ENCODE results near the gene INA.
"Not testable (repeated sequence)": the region's sequence is repeated elsewhere in the genome, so short reads cannot be mapped to it uniquely, and the experiment has no call there.

The INA gene

DNA sequence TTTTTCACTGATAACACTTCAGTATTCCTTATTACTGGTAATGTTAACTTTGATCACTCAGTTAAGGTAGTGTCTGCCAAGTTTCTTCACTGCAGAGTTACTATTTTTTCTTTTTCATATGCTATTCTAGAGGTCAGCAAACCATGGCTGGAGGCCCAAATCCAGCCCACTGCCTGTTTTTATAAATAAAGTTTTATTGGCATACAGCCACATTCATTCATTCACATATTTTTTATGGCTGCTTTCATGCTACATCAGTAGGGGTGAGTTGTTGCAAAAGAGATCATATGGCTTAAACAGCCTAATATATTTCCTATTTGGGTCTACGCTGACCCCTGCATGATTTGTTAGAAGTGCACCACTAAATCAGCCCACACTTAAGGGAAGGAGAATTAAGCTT is 20.3 kb upstream of the INA start:
- FAIRE-seq (no peak), DNase-seq (ENCODE audit: insufficient read length, low spot score) (no peak)
- TF ChIP-seq, protein P1, sequence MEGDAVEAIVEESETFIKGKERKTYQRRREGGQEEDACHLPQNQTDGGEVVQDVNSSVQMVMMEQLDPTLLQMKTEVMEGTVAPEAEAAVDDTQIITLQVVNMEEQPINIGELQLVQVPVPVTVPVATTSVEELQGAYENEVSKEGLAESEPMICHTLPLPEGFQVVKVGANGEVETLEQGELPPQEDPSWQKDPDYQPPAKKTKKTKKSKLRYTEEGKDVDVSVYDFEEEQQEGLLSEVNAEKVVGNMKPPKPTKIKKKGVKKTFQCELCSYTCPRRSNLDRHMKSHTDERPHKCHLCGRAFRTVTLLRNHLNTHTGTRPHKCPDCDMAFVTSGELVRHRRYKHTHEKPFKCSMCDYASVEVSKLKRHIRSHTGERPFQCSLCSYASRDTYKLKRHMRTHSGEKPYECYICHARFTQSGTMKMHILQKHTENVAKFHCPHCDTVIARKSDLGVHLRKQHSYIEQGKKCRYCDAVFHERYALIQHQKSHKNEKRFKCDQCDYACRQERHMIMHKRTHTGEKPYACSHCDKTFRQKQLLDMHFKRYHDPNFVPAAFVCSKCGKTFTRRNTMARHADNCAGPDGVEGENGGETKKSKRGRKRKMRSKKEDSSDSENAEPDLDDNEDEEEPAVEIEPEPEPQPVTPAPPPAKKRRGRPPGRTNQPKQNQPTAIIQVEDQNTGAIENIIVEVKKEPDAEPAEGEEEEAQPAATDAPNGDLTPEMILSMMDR (IDR thresholded peaks at IDR 0.05; ENCODE audit: insufficient read depth, missing control alignments), result no peak

DNA sequence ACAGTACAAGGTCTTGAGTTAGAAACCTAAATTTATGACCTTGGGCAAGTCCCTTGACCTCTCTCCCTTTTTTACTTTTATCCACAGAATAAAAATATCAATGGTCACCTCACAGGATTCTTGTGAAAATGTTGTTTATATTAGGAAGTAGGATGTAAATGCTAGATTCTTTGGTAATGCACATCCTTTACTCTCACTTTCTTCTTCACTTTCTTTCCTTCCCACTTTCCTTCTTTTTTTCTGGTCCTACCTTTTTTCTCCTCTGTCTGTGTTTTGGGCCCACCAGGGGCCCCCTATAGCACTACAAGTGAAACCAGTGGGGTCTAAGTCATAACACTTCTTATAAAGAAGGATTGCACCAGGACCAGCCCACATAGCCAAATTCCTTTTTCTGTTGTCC is 19.1 kb upstream of the INA start:
- DNase-seq (ENCODE audit: insufficient read length, low spot score) (no peak), FAIRE-seq (no peak)
- TF ChIP-seq, protein P1 (IDR thresholded peaks at IDR 0.05; ENCODE audit: insufficient read depth, missing control alignments), result no peak

DNA sequence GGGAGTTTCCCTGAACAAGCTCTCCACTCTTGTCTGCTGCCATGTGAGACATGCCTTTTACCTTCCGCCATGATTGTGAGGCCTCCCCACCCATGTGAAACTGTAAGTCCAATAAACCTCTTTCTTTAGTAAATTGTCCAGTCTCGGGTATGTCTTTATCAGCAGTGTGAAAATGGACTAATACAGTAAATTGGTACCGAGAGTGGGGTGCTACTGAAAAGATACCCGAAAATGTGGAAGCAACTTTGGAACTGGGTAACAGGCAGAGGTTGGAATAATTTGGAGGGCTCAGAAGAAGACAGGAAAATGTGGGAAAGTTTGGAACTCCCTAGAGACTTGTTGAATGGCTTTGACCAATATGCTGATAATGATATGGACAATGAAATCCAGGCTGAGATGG is 18.0 kb upstream of the INA start:
- not testable (repeated sequence) for FAIRE-seq; DNase-seq (ENCODE audit: insufficient read length, low spot score)

DNA sequence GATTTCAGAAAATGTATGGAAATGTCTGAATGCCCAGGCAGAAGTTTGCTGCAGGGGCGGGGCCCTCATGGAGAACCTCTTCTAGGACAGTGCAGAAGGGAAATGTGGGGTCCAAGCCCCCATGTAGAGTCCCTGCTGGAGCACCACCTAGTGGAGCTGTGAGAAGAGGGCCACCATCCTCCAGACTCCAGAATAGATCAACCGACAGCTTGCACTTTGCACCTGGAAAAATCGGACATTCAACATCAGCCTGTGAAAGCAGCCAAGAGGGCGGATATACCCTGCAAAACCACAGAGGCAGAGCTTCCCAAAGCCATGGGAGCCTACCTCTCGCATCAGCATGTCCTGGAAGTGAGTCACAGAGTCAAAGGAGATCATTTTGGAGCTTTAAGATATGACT is 16.9 kb upstream of the INA start:
- TF ChIP-seq, protein P1 (IDR thresholded peaks at IDR 0.05; ENCODE audit: insufficient read depth, missing control alignments), result no peak
- no peak for DNase-seq (ENCODE audit: insufficient read length, low spot score)
- FAIRE-seq, result no peak

DNA sequence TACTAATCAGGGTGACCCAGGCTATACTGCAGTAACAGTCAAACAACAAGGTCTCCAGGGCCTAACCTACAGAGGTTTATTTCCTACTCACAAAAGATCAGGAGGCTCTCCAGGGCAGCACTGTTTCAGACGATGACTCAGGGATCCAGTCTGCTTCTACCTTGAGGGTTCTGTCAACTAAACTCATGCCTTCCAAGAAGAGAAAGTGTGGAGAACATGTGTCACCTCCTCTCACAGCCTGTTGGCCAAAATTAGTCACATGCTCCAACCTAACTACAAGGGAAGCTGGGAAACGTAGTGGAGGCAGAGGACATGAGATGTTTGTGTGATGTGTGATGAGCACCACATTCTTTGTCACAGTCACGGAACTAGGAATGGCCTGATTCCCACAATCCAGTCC is 14.7 kb upstream of the INA start:
- DNase-seq (ENCODE audit: insufficient read length, low spot score), result no peak
- TF ChIP-seq, protein P1 (IDR thresholded peaks at IDR 0.05; ENCODE audit: insufficient read depth, missing control alignments), result no peak
- no peak for FAIRE-seq

DNA sequence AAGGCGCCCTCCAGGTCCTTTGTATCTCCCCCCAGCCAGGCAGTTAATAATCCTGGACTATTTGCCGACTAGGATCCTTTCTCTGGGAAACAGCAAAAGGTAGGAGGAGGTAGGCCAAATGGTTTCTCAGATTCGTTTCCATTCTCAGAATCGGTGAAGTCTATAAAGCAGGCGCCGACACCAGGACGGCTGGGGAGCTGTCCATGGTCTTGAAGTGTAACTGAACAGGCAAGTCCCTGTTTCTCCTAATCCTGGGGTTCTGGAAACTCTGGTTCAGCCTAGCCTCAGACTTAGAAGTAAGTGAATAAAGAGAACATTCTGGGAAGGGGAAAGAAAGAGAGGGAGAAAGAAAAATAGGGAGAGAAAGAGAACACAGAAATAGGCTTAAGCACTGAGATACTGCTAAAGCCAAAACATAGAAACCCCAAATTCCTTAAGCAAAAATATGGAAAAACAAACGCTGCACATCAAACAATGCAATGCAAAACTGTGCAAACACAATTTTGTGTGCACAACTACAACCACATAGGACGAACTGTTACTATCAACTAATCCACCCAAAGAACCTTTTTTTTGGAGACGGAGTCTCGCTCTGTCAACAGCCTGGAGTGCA is 11.1 kb upstream of the INA start:
- TF ChIP-seq, protein P1 (IDR thresholded peaks at IDR 0.05; ENCODE audit: insufficient read depth, missing control alignments), result no peak
- no peak for DNase-seq (ENCODE audit: insufficient read length, low spot score)

DNA sequence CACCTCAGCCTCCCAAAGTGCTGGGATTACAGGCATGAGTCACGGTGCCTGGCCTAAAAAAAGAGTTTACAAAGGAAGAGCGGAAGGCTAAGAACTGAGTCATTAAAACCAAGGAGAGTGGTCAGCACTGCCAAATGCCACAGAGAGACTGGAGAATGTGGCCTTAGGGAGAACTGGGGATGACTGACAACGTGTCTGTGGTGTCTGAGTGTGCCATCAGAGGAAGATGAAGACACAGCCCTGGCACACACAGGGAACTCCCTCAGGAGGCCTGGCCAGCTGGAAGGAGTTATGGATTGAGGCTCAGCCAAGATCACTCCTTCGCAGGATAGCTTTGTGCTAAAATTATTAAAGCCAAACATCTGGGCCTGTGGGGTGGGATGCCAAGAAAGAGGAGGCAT is 3.9 kb upstream of the INA start:
- TF ChIP-seq, protein P1 (IDR thresholded peaks at IDR 0.05; ENCODE audit: insufficient read depth, missing control alignments), result no peak
- DNase-seq (ENCODE audit: insufficient read length, low spot score), result no peak
- no peak for FAIRE-seq

More for the DNA sequence above, 11.1 kb upstream of the INA start:
- no peak for FAIRE-seq

Data from D721Med (cell line).